ENCODE data around the gene KLK12. TPM values are rescaled to one million over a fixed set of nuclear protein-coding genes. Genes with fewer than 3 reads are reported as not detected.

KLK12 gene
- total and polyA plus RNA-seq, 8 donors = not detected

DNA sequence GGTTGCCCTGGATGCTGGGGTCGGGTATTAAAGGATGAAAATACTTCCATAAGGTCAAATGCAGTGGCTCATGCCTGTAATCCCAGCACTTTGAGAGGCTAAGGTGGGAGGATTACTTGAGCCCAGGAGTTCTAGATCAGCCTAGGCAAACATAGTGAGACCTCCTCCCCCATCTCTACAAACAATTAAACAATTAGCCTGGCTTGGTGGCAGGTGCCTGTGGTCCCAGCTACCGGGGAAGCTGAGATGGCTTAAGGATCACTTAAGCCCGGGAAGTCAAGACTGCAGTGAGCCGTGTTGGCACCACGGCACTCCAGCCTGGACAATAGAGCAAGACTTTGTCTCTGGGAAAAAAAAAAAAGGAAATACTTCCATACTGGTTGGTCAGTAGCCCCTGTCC is 9.9 kb downstream of the KLK12 start:
- Histone ChIP-seq H3K27me3 (no peaks in the 10 kb centered on the region), H3K36me3 (no peaks in the 10 kb centered on the region), H3K4me1 (peaks cover 0 to 12% (median 0%) of the 10 kb centered on the region in 3 donors), H3K4me3 (no peak overlapping the region), H3K27ac (peak overlapping the region in 2 of 4 donors; percentile 62 to 68), H3K9me3 (no peaks in the 10 kb centered on the region)
- 14 to 30% methylated on average over 5 of the region's 5 CpGs for WGBS, 2 donors
- peak in 1 of 6 donors; percentile 44 for DNase-seq
- FAIRE-seq = no peak
- TF ChIP-seq CTCF (IDR thresholded peaks at IDR 0.05) = no peak
- no peak for ATAC-seq
- intact Hi-C loops (cut with DNase I) = loop anchor here in 2 of 3 donors (5.0 kb wide), 1 partner anchor 67 kb away; no protein-coding TSS in a partner anchor

DNA sequence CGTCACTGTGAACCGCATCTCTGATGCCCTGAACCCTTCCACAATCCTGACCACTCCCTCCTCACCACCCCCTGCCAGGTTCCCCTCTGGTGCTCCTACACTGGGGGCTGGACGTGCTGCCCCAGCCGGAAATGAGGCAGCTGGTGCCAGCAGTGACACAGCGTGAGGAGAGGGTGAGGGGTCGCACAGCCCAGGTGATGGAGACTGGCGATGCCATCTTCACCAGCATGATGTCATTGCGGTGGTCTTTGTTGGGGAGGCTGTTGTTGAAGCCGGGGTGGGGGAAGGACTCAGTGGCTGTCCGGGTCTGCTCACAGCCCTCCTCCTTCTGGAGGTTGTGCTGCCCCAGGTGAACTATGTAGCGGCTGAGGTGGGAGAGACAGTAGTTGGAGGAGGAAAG is 10.9 kb downstream of the KLK12 start:
- Histone ChIP-seq H3K4me3 (no peak overlapping the region), H3K27me3 (no peaks in the 10 kb centered on the region), H3K27ac (no peak overlapping the region), H3K4me1 (peaks cover 0 to 12% (median 0%) of the 10 kb centered on the region in 3 donors), H3K9me3 (no peaks in the 10 kb centered on the region), H3K36me3 (no peaks in the 10 kb centered on the region)
- TF ChIP-seq CTCF (IDR thresholded peaks at IDR 0.05) = no peak
- ATAC-seq (no peak), DNase-seq (peak in 2 of 6 donors; percentile 28 to 40), FAIRE-seq (no peak)
- intact Hi-C loops (cut with DNase I) = loop anchor here in 1 of 3 donors (5.0 kb wide), 1 partner anchor 68 kb away; no protein-coding TSS in a partner anchor
- WGBS, 2 donors = 79 to 80% methylated on average over 11 of the region's 11 CpGs

- WGBS, 2 donors = 66 to 69% methylated on average over 14 of the region's 14 CpGs
- no peak for ATAC-seq
- intact Hi-C loops (cut with DNase I) = loop anchor here in 1 of 3 donors (5.0 kb wide), 1 partner anchor 70 kb away; no protein-coding TSS in a partner anchor
Observed at GRCh38 chr19:51022526-51022925, 12.3 kb downstream of the KLK12 start.

GRCh38 chr19:51020988-51021651 is 13.7 kb downstream of the KLK12 start:
- no peak overlapping the region for H3K4me3 ChIP-seq
- H3K36me3 ChIP-seq = no peaks in the 10 kb centered on the region
- WGBS, 2 donors = 28 to 36% methylated on average over 7 of the region's 7 CpGs
- DNase-seq (peak in 2 of 6 donors; percentile 6 to 47), ATAC-seq (peak; percentile 51 to 61 (median 56)), FAIRE-seq (no peak)
- no peaks in the 10 kb centered on the region for H3K27me3 ChIP-seq
- peaks cover 0 to 12% (median 0%) of the 10 kb centered on the region in 3 donors for H3K4me1 ChIP-seq
- intact Hi-C loops (cut with DNase I) = loop anchor here in 1 of 3 donors (5.0 kb wide), 1 partner anchor 71 kb away; no protein-coding TSS in a partner anchor
- TF ChIP-seq CTCF (IDR thresholded peaks at IDR 0.05) = peak; percentile 30 to 57 (median 40)
- H3K27ac ChIP-seq = no peak overlapping the region
- no peaks in the 10 kb centered on the region for H3K9me3 ChIP-seq

More at GRCh38 chr19:51022526-51022925, 12.3 kb downstream of the KLK12 start:
- FAIRE-seq (no peak), DNase-seq (peak in 1 of 6 donors; percentile 48)
- peaks cover 0 to 12% (median 0%) of the 10 kb centered on the region in 3 donors for H3K4me1 ChIP-seq
- H3K4me3 ChIP-seq = no peak overlapping the region
- H3K27ac ChIP-seq = no peak overlapping the region
- H3K9me3 ChIP-seq = no peaks in the 10 kb centered on the region
- TF ChIP-seq CTCF (IDR thresholded peaks at IDR 0.05) = no peak
- no peaks in the 10 kb centered on the region for H3K36me3 ChIP-seq
- no peaks in the 10 kb centered on the region for H3K27me3 ChIP-seq

DNA sequence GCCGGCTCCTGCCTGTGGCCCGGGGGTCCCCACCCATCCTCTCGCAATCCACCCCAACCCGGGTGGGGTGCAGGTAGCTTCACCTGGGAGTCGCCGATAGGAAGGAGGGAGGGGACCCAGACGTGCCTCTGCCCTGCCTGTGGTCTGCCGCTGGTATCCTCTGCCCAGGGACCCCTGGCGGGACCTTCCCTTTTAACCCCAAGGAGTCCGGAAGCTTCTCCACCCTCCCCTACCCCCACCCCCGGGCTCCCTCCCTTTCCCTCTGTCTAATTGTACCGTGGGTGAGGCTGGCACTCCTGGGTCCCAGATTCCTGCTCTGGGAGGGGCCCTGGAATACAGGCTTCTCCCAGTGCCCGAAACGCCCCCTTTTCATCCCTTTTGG is 15.3 kb downstream of the KLK12 start, which contains the start of gene KLK10:
KLK10 (minus strand) TSS at position 166 of the 382 bp plus-strand sequence. CDS start 579 bp downstream, outside the sequence.
- no peaks in the 10 kb centered on the region for H3K27me3 ChIP-seq
- TF ChIP-seq CTCF (IDR thresholded peaks at IDR 0.05) = no peak
- WGBS, 2 donors = 36 to 48% methylated on average over 13 to 14 of the region's 14 CpGs
- peak within 1 kb of the TSS in 1 of 4 donors; percentile 32 for H3K4me3 ChIP-seq
- H3K9me3 ChIP-seq = no peaks in the 10 kb centered on the region
- intact Hi-C loops (cut with DNase I) = no loop called here
- H3K27ac ChIP-seq = no peak within 1 kb of the TSS
- peaks cover 0 to 7% (median 0%) of the 10 kb centered on the region in 3 donors for H3K4me1 ChIP-seq
- no peak for ATAC-seq
- DNase-seq = no peak
- no peaks in the 10 kb centered on the region for H3K36me3 ChIP-seq
- no peak for FAIRE-seq
